ENCODE results near the gene FPGS.

DNA sequence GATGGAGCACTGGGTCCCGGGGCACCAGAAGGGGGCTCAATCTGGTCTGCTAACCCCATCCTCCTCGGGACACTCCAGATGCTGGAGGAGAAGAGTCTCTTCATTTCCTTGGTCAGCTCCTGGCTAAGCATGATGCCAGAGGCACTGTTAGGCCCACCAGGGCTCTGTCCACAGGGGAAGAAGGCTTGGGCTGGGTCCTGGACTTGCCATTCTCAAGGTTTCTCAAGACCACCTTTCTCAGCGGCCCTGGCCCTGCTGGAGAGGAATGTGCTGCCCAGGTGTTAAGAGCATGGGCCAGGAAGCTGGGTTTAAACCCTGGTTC is 32.1 kb upstream of the FPGS start:
- TF ChIP-seq, protein P1, sequence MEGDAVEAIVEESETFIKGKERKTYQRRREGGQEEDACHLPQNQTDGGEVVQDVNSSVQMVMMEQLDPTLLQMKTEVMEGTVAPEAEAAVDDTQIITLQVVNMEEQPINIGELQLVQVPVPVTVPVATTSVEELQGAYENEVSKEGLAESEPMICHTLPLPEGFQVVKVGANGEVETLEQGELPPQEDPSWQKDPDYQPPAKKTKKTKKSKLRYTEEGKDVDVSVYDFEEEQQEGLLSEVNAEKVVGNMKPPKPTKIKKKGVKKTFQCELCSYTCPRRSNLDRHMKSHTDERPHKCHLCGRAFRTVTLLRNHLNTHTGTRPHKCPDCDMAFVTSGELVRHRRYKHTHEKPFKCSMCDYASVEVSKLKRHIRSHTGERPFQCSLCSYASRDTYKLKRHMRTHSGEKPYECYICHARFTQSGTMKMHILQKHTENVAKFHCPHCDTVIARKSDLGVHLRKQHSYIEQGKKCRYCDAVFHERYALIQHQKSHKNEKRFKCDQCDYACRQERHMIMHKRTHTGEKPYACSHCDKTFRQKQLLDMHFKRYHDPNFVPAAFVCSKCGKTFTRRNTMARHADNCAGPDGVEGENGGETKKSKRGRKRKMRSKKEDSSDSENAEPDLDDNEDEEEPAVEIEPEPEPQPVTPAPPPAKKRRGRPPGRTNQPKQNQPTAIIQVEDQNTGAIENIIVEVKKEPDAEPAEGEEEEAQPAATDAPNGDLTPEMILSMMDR (conservative IDR thresholded peaks at IDR 0.05): no peak
- TF ChIP-seq ZFX (IDR thresholded peaks at IDR 0.05): no peak

Measured in C4-2B (cell line).